ENCODE measurements around the gene FAM76A.
A peak's percentile ranks its signal among the peaks of the same experiment; 100 is the strongest.
"Not testable (repeated sequence)": the region's sequence is repeated elsewhere in the genome, so short reads cannot be mapped to it uniquely, and the experiment has no call there.

The FAM76A gene

GRCh38 chr1:27726173-27727044 is 648 bp downstream of the FAM76A start:
- DNase-seq: peak; percentile 10

DNA sequence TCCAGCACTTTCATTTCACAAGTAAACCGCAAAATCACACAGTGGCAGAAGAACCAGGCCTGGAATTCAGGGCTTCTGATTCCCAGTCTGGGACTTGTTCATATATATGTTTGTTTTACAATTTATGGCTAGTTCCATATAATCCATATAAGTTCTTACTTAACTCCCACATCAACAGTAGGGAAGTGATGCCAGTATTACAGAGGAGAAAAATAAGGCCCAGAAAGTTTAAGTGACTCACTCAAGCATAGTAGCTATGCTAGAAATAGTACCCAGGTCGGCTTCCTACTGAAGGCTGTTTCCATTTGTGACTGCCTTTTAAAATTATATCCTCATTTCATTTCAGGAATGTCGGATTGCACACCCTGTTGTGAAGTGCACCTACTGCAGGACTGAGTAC is 1.4 kb downstream of the FAM76A start:
- no peak for DNase-seq

GRCh38 chr1:27736252-27736651 is 10.5 kb downstream of the FAM76A start:
- DNase-seq: no peak

DNA sequence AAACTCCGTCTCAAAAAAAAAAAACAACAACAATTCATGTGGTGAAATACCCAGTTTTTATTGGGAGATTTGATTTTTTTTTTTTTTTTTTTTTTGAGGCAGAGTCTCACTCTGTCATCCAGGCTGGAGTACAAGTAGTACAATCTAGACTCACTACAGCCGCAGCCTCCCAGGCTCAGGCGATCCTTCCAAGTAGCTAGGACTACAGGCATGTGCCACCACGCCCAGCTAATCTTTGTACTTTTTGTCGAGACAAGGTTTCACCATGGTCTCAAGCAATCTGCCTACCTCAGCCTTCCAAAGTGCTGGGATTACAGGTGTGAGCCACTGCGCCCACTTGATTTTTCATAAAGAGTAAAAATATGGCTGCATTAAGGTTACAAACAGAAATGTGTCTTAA is 15.4 kb downstream of the FAM76A start:
- no peak for DNase-seq

GRCh38 chr1:27744556-27744955 is 18.8 kb downstream of the FAM76A start:
- DNase-seq: no peak

- DNase-seq: no peak
Measured at GRCh38 chr1:27745466-27745865, 19.7 kb downstream of the FAM76A start.

GRCh38 chr1:27752360-27752759 is 26.6 kb downstream of the FAM76A start:
- no peak for DNase-seq

DNA sequence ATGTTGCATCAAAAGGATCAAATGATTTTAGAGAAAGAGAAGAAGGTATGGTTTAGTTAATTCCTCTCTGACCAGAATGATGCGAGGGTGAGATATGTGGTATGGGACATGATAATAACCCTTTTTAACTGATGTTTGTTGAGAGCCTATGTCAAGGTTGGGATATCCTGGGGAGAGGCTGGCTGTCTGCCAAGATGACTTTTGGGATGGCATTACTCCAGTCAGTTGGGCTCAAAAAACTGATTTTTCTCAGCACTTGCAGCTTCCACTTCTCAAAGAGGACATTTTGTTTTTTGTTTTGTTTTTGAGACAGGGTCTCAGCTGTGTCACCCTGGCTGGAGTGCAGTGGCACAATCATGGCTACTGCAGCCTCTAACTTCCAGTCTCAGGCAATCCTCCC is 29.5 kb downstream of the FAM76A start:
- no peak for DNase-seq

- DNase-seq: no peak
Measured at GRCh38 chr1:27755865-27756264, 30.1 kb downstream of the FAM76A start.

DNA sequence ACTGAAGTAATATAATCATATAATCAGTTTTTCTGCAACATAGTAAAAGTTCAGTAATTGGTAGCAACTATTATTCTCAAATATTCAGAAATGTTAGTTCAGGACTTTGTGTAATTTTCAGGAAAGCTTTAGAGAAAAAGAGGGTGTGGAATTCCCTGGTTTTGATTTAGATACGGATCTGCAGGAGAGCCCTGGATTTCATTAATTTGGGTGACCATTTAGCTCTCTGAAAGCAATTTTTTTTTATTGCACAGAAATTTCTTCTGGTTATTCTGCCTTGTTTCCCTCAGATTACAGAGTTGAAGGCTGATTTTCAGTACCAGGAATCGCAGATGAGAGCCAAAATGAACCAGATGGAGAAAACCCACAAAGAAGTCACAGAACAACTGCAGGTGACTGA is 33.5 kb downstream of the FAM76A start:
- no peak for DNase-seq

GRCh38 chr1:27760426-27760825 is 34.7 kb downstream of the FAM76A start:
- no peak for DNase-seq

DNA sequence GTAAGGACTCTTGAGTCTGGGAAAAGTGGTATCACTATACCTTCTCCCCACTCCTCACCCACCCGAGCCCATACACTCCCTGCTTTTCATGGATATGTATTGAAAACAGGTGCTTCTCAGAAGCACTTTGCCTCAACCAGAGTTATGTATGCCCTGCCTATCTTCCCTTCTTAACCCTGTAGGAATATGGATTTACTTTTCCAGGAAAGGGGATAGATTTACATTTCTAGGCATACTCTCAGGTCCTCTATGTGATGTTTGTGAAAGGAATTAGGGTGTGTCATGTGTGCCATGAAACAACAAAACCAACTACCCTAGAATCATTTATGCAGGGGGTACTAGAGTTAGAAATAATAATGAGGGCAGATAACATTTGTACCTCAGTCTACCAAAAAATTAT is 36.3 kb downstream of the FAM76A start:
- DNase-seq: no peak

GRCh38 chr1:27763358-27763757 is 37.6 kb downstream of the FAM76A start:
- DNase-seq: no peak

GRCh38 chr1:27770293-27770830 is 44.6 kb downstream of the FAM76A start:
- no peak for DNase-seq

DNA sequence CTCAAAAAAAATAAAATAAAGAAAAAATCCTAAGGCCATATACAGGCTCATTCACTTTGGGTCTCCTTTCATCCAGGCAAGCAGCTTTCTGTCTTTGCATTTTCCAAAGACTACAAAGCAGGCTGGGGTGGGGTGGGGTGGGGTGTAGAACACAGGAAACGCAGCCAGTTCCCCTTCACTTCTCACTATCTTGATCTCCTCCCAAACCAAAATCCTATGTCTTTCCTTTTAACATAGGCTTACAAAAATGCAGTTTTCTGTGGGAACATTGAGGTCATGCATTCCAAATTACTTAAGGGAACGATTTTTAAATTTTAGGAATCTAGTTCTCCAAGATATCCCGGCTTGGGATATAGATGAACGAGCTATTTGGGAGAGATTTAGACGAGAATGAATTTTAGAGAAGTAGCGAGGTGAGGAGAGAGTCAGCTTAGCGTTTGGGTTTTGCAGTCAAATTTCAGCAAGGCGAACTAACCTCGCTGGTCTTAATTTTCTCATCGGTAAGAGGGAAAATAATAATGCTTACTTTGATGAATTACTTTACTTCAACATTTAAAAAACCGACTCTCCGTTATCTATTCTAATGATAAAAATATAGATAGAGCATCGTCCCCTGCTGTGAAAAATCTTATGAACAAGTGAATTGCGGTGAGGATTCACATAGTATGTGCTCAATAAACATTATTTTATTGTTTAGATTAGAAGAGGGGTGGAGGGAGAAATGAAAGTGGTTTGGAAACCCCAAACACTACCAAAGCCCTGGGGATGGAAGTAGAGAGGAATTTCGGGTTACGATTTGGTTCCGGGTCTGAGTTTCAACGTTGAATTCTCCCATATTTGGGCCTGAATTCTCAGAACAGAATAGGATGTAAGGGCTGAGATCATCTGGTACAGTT is 46.5 kb downstream of the FAM76A start:
- DNase-seq: no peak

DNA sequence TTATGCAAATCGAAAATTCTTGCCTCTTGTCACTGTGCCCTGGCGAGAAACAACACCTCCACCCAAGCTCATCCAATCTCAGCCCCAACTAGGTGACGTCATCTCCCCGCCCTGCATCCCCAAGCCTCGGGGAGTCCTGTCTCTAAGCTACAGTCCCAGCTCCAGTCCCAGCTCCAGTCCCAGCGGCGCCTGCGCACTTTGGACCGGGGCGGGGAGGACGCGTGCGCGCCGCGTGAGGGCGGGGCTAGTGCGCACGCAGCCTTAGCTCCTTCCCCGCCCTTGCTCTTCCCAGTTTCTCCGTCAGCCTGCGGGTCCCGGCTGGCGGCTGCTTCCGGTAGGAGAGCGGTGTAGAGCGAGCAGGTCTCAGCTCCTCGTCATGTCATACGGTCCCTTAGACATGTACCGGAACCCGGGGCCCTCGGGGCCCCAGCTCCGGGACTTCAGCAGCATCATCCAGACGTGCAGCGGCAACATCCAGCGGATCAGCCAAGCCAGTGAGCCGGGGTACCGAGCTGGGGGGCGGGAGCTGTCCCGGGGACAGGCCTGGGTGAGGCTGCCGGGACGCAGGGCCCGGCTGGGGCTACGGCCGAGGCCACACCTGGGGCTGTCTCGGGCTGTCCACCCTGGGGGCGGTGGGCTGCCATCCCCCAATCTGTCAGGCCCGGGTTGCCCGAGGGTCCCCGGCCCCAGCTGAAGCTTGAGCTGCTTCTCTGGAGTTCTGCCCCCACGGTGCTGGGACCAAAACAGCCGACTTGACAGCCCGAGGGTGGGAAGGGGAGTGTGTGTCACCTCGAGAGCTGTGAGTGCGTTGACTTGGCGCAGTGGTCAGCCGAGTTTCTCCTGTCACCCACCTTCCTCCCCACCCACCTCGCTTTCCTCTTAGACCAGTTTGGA is 47.4 kb downstream of the FAM76A start, which contains the start of gene STX12:
Gene STX12, plus strand, starts transcription at position 288 of the 894 bp plus-strand sequence. Its CDS starts 89 bp downstream, at position 377.
- DNase-seq: peak; percentile 97

GRCh38 chr1:27773826-27774445 is 48.2 kb downstream of the FAM76A start:
- DNase-seq: no peak

- DNase-seq: no peak
Measured at GRCh38 chr1:27774654-27775053, 48.9 kb downstream of the FAM76A start.

DNA sequence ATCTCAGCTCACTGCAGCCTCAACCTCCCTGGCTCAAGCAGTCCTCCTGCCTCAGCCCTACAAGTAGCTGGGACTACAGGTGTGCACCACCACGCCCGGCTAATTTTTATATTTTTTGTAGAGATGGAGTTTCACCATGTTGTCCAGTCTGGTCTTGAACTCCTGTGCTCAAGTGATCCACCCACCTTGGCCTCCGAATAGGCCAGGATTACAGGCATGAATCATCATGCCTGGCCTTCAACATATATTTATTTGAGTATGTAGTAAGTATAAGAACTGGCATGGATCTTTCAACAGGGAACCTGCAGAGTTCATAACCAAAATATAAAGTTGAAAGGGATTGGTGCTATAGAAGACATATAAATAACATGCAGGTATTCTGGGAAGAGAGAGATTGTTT is 49.6 kb downstream of the FAM76A start:
- not testable (repeated sequence) for DNase-seq

GRCh38 chr1:27776276-27776675 is 50.5 kb downstream of the FAM76A start:
- not testable (repeated sequence) for DNase-seq

DNA sequence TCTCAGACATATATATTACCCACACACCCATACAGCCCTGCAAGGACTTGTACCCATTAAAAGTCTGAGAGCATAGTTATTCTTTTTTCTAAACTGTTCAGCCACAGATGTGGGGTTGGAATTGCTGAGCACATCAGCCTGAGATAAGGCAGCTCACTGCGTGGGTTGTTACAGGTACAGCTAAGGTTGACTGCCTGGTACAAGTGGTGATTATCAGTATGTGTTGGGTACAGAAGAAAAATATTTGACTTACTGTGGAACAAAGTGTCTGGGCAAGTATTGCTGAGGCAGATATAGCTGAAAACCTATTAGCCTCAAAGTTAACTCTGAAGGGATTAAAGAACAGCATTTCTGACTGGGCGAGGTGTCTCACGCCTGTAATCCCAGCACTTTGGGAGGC is 52.3 kb downstream of the FAM76A start:
- no peak for DNase-seq

- DNase-seq: no peak
Measured at GRCh38 chr1:27779122-27779521, 53.4 kb downstream of the FAM76A start.

All from NCI-H1436 (cell line).